GM18867 (cell line): Measurements from ENCODE around the gene SULF2.
"Not testable (repeated sequence)": the region's sequence is repeated elsewhere in the genome, so short reads cannot be mapped to it uniquely, and the experiment has no call there.

ENCODE experiments used
- ATAC-seq: cut with Tn5 transposase; IDR thresholded peaks from one replicate; pipeline ENCODE4 v1.9.1; 2021; ENCODE audit warnings: mild to moderate bottlenecking, moderate library complexity; ENCODE audit not compliant: unreplicated experiment

Gene SULF2

DNA sequence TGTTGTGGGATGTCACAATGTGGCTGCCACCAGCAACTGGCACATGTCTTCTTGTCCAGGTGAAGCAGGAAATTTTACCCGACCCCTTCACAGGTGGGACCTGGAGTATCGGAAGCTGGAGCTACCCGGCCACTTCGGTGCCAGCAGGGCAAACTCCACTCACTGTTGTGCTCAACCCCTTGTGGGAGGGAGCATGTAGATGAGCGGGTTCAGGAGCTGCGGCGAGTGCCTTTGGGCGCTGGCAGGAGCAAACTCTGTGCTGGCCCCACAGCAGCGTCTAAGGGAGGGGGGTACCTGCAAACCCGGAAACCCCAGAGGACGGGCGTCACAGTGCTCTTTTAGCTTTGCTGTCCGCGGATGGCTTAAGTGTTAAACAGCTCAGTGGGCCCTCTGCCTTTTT is 20.7 kb upstream of the SULF2 start:
- ATAC-seq = no peak

DNA sequence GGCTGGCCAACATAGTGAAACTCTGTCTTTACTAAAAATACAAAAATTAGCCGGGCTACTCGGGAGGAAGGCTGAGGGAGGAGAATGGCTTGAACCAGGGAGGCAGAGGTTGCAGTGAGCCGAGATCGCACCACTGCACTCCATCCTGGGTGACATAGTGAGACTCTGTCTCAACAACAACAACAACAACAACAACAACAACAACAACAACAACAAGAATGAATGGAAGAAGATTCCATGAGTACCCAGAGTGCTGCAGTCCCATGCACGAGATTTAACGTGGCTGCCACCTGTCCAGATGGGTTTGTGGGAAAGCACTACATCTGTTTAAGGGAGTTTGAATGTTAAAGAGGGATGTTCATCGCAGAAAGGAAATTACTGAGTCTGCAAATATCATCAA is 19.7 kb upstream of the SULF2 start:
- ATAC-seq = not testable (repeated sequence)

DNA sequence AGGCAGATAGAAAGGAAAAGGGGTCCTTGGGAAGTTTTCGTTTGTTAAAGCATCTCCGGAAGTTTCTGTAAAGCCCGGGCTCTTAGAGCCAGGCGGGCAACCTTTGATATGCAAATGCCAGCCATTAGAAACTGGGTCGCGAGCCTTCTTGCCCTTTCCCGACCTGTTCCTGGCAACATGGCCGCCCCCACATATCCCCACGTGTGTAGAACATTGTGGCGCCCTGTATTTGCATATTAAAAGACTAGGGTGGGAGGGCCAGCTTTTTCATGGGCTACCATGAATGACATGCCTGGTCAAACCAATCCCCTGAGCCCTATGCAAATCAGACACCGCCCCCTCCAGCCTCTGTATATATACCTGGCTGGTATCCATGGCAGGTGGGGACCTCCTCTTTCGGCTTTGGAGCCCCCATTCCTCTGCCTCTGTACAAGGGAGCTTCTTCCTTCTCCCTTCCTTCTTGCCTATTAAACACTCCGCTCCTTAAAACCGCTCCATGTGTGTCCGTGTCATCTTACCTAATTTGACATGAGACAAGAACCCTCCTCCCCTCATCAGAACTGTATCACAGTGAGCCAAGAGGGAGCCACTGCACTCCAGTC is 19.0 kb upstream of the SULF2 start:
- ATAC-seq = not testable (repeated sequence)

DNA sequence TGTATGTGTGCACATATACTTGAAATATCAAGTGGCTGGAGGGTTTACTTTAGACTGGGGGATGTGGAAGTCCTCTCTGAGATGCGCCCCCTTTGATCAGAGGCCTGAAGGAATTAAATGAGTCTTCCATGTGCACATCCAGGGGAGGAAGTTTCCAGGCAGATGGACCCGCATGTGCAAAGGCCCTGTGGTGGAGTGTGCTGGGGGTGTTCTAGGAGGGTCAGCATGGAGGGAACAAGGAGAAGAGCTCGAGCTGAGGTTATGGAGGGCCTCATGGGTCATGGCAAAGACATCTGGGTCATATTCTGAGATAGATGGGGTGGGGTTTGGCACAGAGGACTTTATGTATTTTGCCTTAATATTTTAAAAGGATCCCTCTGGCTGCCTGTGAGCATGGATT is 17.7 kb upstream of the SULF2 start:
- ATAC-seq = no peak

- ATAC-seq = no peak
Observed at GRCh38 chr20:47802226-47802920, 17.1 kb upstream of the SULF2 start.

- no peak for ATAC-seq
Observed at GRCh38 chr20:47801759-47802158, 16.5 kb upstream of the SULF2 start.

- no peak for ATAC-seq
Observed at GRCh38 chr20:47801079-47801478, 15.8 kb upstream of the SULF2 start.

GRCh38 chr20:47800623-47801022 is 15.3 kb upstream of the SULF2 start:
- no peak for ATAC-seq

- ATAC-seq = no peak
Observed at GRCh38 chr20:47799116-47799715, 13.9 kb upstream of the SULF2 start.

DNA sequence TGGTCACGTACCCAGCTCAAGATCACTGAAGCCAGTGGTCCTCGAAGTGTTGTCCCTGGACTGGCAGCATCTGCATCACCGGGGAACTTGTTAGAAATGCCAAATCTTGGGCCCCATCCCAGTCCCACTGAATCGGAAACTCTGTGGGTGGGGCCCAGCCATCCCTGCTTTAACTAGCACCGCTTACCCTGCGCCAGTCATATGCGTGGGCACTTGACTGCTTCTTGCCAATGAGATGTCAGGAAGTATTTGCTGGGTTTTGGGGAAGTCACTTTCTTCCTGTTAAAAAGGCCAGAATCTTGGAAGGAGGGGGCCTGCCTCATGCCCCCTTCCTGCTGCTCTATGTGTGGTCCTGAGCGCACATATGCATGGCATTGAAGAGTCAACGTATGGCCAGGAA is 11.7 kb upstream of the SULF2 start:
- no peak for ATAC-seq

DNA sequence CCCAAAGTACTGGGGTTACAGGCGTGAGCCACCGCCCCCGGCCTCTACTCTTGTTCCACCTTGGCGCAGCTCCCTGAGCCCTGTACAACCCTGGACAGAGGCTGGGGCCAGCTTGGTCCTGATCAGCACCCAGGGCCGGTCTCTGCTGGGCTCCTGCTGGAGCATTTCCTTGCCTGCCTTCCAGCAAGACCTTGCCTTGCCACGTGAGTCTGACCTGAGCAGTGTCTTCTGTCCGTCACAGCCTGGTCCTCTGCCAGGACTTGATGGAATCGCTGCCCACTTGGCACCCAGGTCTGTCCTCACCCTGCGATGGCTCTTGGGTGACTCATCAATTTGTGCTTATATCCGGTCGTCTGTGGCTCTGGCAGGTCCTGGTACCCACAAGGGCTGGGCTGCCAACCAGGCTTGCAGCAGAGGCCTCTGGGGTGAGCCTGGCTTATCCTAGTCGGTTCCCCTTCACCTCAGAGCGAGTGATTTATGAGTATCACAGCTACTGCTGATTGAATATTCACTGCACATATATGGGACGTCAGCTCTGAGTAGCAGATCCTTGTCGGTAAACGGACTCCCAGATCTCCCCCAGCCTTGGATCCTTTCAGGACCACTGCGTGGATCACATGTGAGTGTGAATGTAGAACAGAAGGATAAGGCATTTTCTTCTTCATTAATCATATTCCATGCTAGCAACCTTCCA is 10.1 kb upstream of the SULF2 start:
- no peak for ATAC-seq

DNA sequence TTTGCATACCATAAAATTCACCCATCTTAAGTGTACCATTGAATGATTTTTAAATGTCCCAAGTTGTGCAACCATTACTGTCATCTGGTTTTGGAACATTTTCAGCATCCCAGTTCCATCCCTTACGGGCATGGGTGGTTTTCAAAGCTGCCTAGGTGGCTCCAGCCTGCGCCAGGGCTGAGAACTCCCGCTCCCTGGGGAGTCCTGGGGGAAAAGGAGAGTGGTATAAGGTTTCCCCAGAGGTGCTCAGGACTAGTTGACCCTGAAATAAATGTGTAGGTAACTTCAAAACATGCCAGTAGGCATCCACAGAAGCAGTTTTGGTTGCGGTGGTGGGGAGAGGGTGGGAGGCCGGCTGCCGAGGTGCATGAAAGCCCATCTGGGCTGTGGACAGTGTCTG is 9.0 kb upstream of the SULF2 start:
- not testable (repeated sequence) for ATAC-seq

DNA sequence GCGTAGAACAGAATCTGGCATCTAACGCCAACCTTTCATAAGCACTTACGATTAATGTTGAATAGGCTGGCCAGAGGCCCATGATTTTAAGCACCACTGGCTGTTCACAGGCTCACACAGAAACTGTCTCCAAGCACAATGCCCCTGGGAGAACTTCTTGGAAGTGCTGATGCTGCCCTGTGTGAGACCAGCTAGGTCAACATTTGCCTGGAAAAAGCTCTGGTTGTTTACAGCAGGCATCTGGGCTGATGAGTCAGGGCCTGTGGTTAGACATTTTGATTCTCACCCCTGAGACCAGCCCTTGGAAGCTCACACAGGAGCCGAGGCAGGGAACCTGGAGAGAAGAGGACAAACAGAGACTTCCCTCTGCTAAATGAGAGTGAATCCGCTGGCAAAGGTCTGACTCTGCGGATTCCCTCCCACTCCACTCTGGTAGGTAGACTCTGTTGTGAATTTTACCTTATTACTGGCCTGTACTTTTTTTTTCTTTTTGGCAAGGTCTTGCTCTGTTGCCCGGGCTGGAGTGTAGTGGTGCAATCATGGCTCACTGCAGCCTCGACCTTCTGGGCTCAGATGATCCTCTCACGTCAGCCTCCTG is 6.8 kb upstream of the SULF2 start:
- ATAC-seq = no peak

DNA sequence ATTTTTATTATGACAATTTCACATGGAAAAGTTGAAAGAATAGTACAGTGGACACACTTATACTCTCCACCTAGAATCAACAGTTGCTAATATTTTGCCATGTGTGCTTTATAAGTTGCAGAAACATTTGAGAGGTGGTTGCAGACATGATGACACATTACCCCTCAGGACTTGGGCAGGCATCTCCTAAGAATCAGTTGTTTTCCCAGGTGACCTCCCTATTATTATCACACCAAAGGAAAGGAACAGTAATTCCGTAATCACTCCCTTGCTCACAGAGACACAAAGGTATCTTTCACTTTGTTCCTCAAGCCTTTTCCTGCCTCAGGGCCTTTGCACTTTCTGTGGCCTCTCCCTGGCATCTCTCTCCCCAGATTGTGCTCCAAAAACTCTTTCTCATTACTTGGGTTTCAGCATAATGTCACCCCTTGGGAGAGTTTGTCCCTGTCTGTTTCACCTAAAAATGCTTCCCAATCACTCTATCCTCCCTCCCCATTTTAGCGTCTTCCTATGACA is 5.9 kb upstream of the SULF2 start:
- no peak for ATAC-seq

GRCh38 chr20:47790580-47790965 is 5.3 kb upstream of the SULF2 start:
- ATAC-seq = no peak

DNA sequence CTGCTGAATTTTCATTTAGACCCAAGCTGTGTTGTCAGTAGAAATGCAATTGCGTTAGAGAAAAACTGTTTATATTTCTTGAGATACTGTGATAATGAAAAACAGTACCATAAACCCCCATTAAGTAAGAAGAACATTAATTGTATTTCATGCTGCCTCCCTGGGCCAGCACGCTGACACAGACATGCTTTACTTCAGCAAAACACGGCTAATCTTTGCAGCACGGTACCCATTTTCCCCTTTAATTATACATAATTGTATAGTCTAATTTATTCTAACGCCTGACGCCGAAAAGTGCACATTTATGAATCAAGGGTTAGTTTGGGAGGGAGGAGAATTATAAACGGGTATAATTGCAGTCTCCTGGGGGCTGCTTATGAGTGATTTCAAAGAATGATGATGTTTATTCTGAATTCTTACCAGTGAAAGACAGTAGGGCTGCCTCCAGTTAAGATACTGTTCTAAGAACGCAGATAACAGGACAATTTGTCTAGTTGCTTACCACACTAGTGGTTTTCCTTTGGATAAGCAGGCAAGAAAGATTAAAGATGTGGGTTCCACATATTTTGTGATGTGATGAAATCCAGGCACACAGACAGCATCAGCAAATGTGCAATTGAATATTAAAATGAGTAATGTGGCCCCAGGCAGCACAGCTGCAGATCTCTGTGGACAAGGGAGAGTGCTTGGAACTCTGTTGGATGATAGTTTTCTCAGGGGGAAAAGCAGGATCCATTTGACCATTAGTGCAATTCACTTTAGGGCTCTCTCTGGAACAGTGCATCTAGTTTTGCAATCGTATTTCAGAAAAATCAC is 4.7 kb upstream of the SULF2 start:
- no peak for ATAC-seq

DNA sequence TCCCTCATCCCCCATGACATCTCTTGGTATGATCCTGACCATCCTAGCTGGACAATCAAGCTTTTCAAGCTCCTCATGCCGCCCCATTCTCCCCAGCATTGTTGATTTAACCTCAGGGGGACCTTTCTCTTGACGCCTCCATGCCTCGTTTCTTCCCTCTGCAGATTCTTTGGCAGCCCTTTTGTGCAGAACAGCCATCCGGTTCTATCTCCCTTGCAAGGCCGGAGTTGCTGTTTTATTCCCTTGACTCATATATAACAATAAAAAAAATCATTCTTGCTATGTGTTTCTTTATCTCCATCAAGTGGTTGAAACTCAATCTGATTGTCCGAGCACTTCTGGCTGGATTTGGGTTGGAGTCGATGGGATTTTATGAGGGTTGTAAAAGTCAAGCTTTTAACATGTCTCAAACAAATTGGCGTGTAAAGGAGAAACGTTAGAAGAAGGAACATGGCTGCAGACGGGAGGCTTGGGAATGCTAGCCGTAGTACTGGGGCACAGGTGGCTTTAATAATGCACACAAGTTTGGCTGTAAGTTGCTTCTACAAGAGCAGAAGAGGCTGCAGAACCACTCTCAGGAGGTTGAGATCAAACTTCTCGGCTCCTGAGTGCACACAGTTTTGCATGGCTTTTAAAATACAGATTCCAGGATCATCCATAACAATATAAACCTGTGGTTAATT is 3.9 kb upstream of the SULF2 start:
- ATAC-seq = no peak

- no peak for ATAC-seq
Observed at GRCh38 chr20:47788741-47789080, 3.4 kb upstream of the SULF2 start.

DNA sequence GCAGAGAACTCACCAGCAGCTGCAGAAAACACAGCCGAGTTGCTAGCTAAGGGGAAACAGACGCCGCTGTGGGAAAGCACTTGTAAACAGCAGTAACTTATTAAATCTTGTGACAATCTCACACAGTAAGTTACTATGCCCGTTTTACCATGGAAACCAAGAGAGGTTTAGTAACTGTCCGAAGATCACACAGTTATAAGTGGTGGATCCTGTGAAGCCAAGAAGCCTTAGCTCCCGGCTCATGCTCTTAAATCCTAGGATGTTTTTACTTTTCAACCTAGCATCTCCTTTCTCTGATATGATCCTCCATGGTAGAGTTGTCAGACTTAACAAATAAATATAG is 1.5 kb upstream of the SULF2 start:
- no peak for ATAC-seq
